Panc1 (cell line): ENCODE data around the gene HSH2D. TPM values are rescaled to one million over a fixed set of nuclear protein-coding genes. Genes with fewer than 3 reads are reported as not detected.

Experiments used
- ATAC-seq: fragments of 200-7000 bp; cut with Tn5 transposase; 2 replicates; pipeline ENCODE4 v1.9.1; 2020; ENCODE audit warnings: mild to moderate bottlenecking, moderate library complexity
- BruUV-seq: library from RNA; stranded (reverse); fragments of 400-500 nt; replicated peaks from 2 replicates; lab custom pipeline; 2021; lab: Mats Ljungman, UMichigan
- CTCF ChIA-PET: fragments of 300-600 bp; sonication (Branson Sonifier 250); formaldehyde crosslinking; loops from one replicate; lab custom pipeline; 2022; ENCODE audit warnings: antibody characterized with exemption; lab: Charles Lee
- POLR2A ChIA-PET: fragments of 300-600 bp; sonication (Branson Sonifier 250); formaldehyde crosslinking; loops from one replicate; lab custom pipeline; 2022; ENCODE audit warnings: antibody characterized with exemption; lab: Charles Lee
- DNase-seq: peaks from one replicate; pipeline ENCODE4 v3.0.0-alpha.2; 2010; ENCODE audit warnings: low read depth, low spot score
- H3K27ac ChIP-seq: 2 replicates; pipeline ENCODE4 v1.5.1; 2011; ENCODE audit warnings: mild to moderate bottlenecking, low read length, inconsistent platforms
- H3K27me3 ChIP-seq: fragments of 200-500 bp; sonication (Bioruptor generic); 2 replicates; pipeline ENCODE4 v1.6.0; 2014; ENCODE audit warnings: low read length, inconsistent platforms; ENCODE audit not compliant: control insufficient read depth, insufficient read depth
- H3K36me3 ChIP-seq: fragments of 200-500 bp; sonication (Bioruptor generic); 2 replicates; pipeline ENCODE4 v1.5.1; 2014; ENCODE audit warnings: inconsistent platforms, mild to moderate bottlenecking, low read length, moderate library complexity; ENCODE audit not compliant: control insufficient read depth, insufficient read depth
- H3K4me1 ChIP-seq: 2 replicates; pipeline ENCODE4 v1.5.1; 2011; ENCODE audit warnings: inconsistent platforms, mild to moderate bottlenecking, low read length, moderate library complexity; ENCODE audit not compliant: control insufficient read depth, insufficient read depth
- H3K4me3 ChIP-seq, 2 experiments: 2 replicates each; pipeline ENCODE4 v1.5.1; 2011 to 2012; ENCODE audit warnings: low read depth in 2 of 2, low read length in 2 of 2, mild to moderate bottlenecking in 2 of 2, inconsistent platforms in 1 of 2, moderate library complexity in 1 of 2
- H3K9me3 ChIP-seq: fragments of 200-500 bp; sonication (Bioruptor generic); 2 replicates; pipeline ENCODE4 v1.5.1; 2014; ENCODE audit warnings: low read depth, mild to moderate bottlenecking, inconsistent platforms, low read length, moderate library complexity; ENCODE audit not compliant: control insufficient read depth, insufficient read depth
- CTCF ChIP-seq: fragments of 450-650 bp; IDR thresholded peaks from 2 replicates; pipeline ENCODE4 v1.5.1; 2017; ENCODE audit warnings: mild to moderate bottlenecking
- POLR2AphosphoS5 ChIP-seq: IDR thresholded peaks from 2 replicates; pipeline ENCODE4 v1.6.1; 2012; ENCODE audit warnings: mild to moderate bottlenecking, low read depth, low read length, moderate library complexity
- REST ChIP-seq, 2 experiments: IDR thresholded peaks; 2 replicates each; pipeline ENCODE4 v1.6.1; 2011 to 2012; ENCODE audit warnings: low read depth in 2 of 2, control low read depth in 1 of 2, low read length in 1 of 2, mild to moderate bottlenecking in 1 of 2, moderate library complexity in 1 of 2; ENCODE audit not compliant: insufficient read depth in 1 of 2
- SIN3A ChIP-seq: IDR thresholded peaks from 2 replicates; pipeline ENCODE4 v1.6.1; 2012; ENCODE audit warnings: low read depth, mild to moderate bottlenecking, low read length, moderate library complexity, borderline replicate concordance; ENCODE audit not compliant: insufficient read depth
- TCF7L2 ChIP-seq: IDR thresholded peaks from 2 replicates; pipeline ENCODE4 v1.6.1; 2011; ENCODE audit warnings: mild to moderate bottlenecking, low read depth, low read length, inconsistent platforms
- in situ Hi-C: cut with HindIII; loops from 2 replicates; pipeline ENCODE4 v1.10.0; 2016; ENCODE audit warnings: low sequenced_read_pairs, low pct_unique_long_range_greater_than_20kb
- intact Hi-C: fragments of 100-400 bp; cut with micrococcal nuclease; formaldehyde crosslinking; loops from one replicate; pipeline ENCODE4 v1.10.0; 2022; ENCODE audit not compliant: unreplicated experiment
- total RNA-seq: library from RNA; stranded (reverse); gene quantifications from one replicate; pipeline ENCODE4 v1.2.1, GENCODE V29; 2021; ENCODE audit not compliant: unreplicated experiment

The HSH2D gene
- total RNA-seq, 1 experiment from 2014 or later, result not detected

GRCh38 chr19:16111909-16112752, 31.4 kb upstream of the HSH2D start:
- 0 out of 2 replicates have a peak, but pooled peaks have one; percentile 9 for TF ChIP-seq SIN3A
- TF ChIP-seq POLR2AphosphoS5, result peak; percentile 52; the same call in 1 of the 2 replicates
- no peak for TF ChIP-seq REST (IDR thresholded peaks at IDR 0.05; ENCODE audit: insufficient read depth in 1 of 2, low read depth in 2 of 2, low read length in 1 of 2)
- no peak for ATAC-seq

GRCh38 chr19:16112778-16113177, 30.7 kb upstream of the HSH2D start:
- POLR2A ChIA-PET, result no interaction called here
- TF ChIP-seq CTCF, result no peak
- no peak for TF ChIP-seq POLR2AphosphoS5
- no peak for TF ChIP-seq REST (IDR thresholded peaks at IDR 0.05; ENCODE audit: insufficient read depth in 1 of 2, low read depth in 2 of 2, low read length in 1 of 2)
- no peak for TF ChIP-seq SIN3A
- no peak for TF ChIP-seq TCF7L2
- ATAC-seq (no peak), DNase-seq (no peak)
- no TSS peak for BruUV-seq
- Histone ChIP-seq H3K27ac (peak overlapping the region; percentile 92), H3K27me3 (no peaks in the 10 kb centered on the region), H3K36me3 (no peaks in the 10 kb centered on the region; the same call in 1 of the 2 replicates), H3K4me3 (peak overlapping the region; percentile 79 to 95), H3K9me3 (no peaks in the 10 kb centered on the region), H3K4me1 (peaks cover 5% of the 10 kb centered on the region; the same call in 1 of the 2 replicates)
- in situ Hi-C loops (no loop called here), intact Hi-C loops (no loop called here)
- CTCF ChIA-PET, result no interaction called here

More at GRCh38 chr19:16111909-16112752, 31.4 kb upstream of the HSH2D start:
- in situ Hi-C loops, result no loop called here
- DNase-seq, result no peak
- peaks cover 5% of the 10 kb centered on the region; the same call in 1 of the 2 replicates for H3K4me1 ChIP-seq
- ChIA-PET CTCF (no interaction called here), POLR2A (no interaction called here)
- H3K4me3 ChIP-seq, result peak overlapping the region; percentile 79 to 95
- intact Hi-C loops, result no loop called here
- BruUV-seq, result TSS peak; percentile 91
- no peaks in the 10 kb centered on the region; the same call in 1 of the 2 replicates for H3K36me3 ChIP-seq
- H3K27ac ChIP-seq, result peak overlapping the region; percentile 92
- no peaks in the 10 kb centered on the region for H3K27me3 ChIP-seq
- no peaks in the 10 kb centered on the region for H3K9me3 ChIP-seq
